HUES48 (cell line): ENCODE measurements around the gene KHSRP.

Experiments
- H3K27ac ChIP-seq: one replicate; pipeline ENCODE4 v1.7.0; 2013; ENCODE audit warnings: low read depth, low read length, inconsistent platforms
- H3K27me3 ChIP-seq: 2 replicates; pipeline ENCODE4 v1.6.1; 2013; ENCODE audit warnings: mild to moderate bottlenecking, low read length; ENCODE audit not compliant: control insufficient read depth, insufficient read depth
- H3K36me3 ChIP-seq: 2 replicates; pipeline ENCODE4 v1.6.1; 2013; ENCODE audit warnings: low read length; ENCODE audit not compliant: control insufficient read depth, insufficient read depth
- H3K4me1 ChIP-seq: 2 replicates; pipeline ENCODE4 v1.6.1; 2013; ENCODE audit warnings: mild to moderate bottlenecking, low read length; ENCODE audit not compliant: control insufficient read depth, insufficient read depth
- H3K4me3 ChIP-seq: 2 replicates; pipeline ENCODE4 v1.5.1; 2013; ENCODE audit warnings: mild to moderate bottlenecking, low read depth, low read length
- H3K9ac ChIP-seq: 2 replicates; pipeline ENCODE4 v1.6.1; 2013; ENCODE audit warnings: mild to moderate bottlenecking, low read depth, low read length, moderate library complexity
- H3K9me3 ChIP-seq: 2 replicates; pipeline ENCODE4 v1.6.1; 2013; ENCODE audit warnings: low read length; ENCODE audit not compliant: control insufficient read depth, insufficient read depth

The KHSRP gene

DNA sequence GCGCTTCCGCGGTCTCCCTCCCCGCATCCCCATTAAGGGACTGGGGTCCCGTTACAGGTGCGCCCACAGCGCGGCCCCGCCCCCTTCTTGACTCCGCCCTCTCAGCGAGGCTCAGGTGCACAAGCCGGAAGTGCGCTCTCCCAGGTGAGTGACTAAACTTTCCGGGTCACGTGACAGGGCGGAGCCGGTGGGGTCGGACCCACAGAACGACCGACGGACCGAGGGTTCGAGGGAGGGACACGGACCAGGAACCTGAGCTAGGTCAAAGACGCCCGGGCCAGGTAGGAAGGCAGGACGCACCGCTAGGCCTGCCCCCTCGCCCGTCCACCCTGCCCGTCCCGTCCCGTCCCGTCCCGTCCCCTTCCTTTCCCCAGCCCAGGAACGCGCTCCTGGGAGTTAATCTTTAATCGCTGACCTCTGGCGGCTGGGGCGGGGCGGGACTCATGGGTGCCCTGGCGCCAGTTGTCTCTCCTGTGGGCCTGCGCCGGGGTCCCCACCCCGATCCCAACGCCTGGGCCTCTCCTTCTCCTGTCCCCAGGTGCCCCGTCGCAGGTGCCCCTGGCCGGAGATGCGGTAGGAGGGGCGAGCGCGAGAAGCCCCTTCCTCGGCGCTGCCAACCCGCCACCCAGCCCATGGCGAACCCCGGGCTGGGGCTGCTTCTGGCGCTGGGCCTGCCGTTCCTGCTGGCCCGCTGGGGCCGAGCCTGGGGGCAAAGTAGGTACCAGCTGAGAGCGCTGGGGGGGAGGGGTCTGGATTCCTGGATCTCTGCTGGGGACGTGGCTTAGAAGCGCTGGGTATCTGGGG lies 39.7 kb upstream of the KHSRP start, which contains the start of gene CRB3:
CRB3 (plus strand) TSS at position 202 of the 804 bp plus-strand sequence; CDS start at position 633, 431 bp downstream.
- Histone ChIP-seq H3K27me3 (peaks cover 4% of the 10 kb centered on the region; the same call in 1 of the 2 replicates), H3K36me3 (peaks cover 15% of the 10 kb centered on the region), H3K9me3 (no peaks in the 10 kb centered on the region), H3K4me1 (0 out of 2 replicates have a peak, but pooled peaks cover 7% of the 10 kb centered on the region), H3K4me3 (peak within 1 kb of the TSS; percentile 79), H3K27ac (peak within 1 kb of the TSS; percentile 59), H3K9ac (peak within 1 kb of the TSS; percentile 35; the same call in 1 of the 2 replicates)

DNA sequence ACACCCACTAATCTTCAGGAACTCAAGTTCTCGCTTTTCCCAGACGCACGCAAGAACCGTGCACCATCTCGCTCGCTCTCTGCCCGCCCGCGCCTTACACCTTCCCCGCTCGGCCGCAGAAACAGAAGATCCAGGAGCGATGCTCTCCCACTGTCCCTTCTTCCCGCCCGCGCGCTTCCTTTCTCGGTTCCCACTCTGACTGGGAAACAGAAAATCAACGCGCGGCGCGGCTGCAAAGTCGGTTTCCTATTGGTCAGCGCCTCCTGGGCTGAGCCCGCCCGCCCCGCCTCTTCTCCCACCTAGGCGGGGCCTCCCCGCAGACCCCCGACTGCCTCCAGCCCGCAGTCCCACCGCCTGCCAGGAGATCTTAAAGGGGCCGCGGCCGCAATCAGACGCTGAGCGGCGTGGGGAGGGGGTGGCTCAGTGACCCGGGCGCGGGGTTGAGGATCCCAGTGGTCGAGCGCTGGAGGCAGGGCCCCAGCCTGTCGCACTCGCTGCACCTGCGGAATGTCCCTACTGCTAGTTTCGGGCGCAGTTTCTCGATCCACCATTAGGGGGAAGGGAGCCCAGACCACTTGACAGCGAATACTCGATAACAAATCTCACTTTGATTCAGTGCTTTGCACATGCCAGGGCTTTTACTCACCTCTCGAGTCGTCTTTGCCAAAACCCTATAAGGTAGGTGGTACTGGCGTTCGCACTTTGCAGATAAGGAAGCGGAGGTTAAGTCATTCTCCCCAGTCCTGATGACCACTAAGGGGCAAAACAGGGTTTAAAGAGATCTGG lies 35.7 kb upstream of the KHSRP start:
- H3K4me3 ChIP-seq, result peak overlapping the region; percentile 75
- peak overlapping the region; percentile 60 for H3K27ac ChIP-seq
- peaks cover 5% of the 10 kb centered on the region; the same call in 1 of the 2 replicates for H3K36me3 ChIP-seq
- 0 out of 2 replicates have a peak, but pooled peaks cover 6% of the 10 kb centered on the region for H3K4me1 ChIP-seq
- H3K9ac ChIP-seq, result peak overlapping the region; percentile 22; the same call in 1 of the 2 replicates
- peaks cover 4% of the 10 kb centered on the region; the same call in 1 of the 2 replicates for H3K27me3 ChIP-seq
- H3K9me3 ChIP-seq, result no peaks in the 10 kb centered on the region

DNA sequence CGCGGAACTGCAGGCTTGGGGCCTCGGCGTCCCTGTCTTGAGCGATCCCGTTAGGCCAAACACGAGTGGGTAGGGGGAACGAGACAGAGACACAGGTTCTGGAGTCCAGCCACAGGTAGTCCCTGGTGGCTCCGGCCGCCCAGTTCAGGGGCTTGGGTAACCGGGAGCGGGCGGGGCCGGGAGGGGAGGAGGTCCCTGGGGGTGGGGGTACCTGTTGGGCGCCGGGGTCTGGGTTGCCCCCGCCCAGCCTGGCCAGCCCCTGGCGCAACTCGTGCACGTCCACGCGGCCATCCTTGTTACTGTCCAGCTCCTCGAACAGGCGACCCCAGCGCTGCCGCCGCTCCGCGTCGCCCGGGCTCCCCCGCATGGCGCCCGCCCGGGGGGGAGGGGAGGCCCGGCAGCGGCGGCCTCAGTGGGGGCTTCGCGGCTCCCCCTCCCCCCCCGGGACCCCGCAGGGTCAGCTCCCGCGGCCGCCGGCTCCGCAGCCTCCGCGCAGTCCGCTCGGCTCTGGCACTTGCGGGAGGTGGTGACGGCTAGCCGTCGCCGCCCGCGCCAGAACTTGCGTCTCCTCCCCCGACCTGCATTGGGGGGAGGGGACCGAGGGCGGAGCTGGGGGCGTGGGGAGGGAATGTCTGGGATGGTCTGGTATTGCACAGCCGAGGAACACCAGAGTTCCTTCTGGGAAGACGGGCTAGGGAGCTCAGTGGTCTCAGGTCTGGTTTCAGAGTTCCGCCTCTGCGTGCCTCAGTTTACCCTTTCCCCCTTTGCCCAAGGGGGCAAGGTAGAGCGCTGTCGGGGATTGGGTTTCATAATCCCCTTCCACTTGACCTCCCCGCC lies 34.9 kb upstream of the KHSRP start, which contains the start of gene SLC25A23:
SLC25A23 (minus strand) TSS at position 531 of the 837 bp plus-strand sequence; CDS start at position 367, 164 bp downstream.
- peak within 1 kb of the TSS; percentile 22; the same call in 1 of the 2 replicates for H3K9ac ChIP-seq
- H3K4me1 ChIP-seq, result no peaks in the 10 kb centered on the region
- peak within 1 kb of the TSS; percentile 75 for H3K4me3 ChIP-seq
- no peaks in the 10 kb centered on the region for H3K9me3 ChIP-seq
- H3K36me3 ChIP-seq, result peaks cover 10% of the 10 kb centered on the region
- peak within 1 kb of the TSS; percentile 60 for H3K27ac ChIP-seq
- peaks cover 4% of the 10 kb centered on the region; the same call in 1 of the 2 replicates for H3K27me3 ChIP-seq

DNA sequence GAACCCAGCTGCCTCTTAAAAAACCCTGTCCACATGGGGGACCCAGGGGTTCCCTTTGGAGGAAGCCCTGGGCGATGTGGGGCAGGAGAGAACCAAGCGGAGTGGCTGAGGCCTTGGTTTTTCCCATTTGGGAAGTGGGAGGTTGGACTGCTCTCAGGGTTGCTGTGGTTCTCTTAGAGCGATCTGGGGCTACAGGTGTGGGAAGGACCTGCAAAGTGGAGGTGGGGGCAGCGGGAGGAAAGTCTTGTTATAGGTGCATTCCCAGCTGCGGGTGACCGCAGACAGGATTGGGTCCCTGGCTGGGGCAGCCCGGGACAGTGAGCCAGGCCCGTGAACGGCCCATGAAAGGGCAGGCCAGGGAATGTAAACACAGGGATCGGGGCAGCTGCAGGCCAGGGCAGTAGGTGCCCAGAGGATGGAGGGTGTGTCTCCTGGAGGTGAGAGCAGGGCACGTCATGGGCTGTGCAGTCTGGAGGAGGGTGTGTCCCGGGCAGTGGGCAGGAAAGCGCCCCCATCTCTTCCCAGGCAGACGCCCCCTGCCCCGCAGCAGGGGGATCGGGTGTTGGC lies 34.2 kb upstream of the KHSRP start:
- H3K36me3 ChIP-seq, result peaks cover 17% of the 10 kb centered on the region
- no peaks in the 10 kb centered on the region; the same call in none of the 2 replicates for H3K9me3 ChIP-seq
- H3K9ac ChIP-seq, result no peak overlapping the region
- H3K27ac ChIP-seq, result no peak overlapping the region
- peak overlapping the region; percentile 75 for H3K4me3 ChIP-seq
- peaks cover 4% of the 10 kb centered on the region; the same call in 1 of the 2 replicates for H3K27me3 ChIP-seq
- no peaks in the 10 kb centered on the region for H3K4me1 ChIP-seq

DNA sequence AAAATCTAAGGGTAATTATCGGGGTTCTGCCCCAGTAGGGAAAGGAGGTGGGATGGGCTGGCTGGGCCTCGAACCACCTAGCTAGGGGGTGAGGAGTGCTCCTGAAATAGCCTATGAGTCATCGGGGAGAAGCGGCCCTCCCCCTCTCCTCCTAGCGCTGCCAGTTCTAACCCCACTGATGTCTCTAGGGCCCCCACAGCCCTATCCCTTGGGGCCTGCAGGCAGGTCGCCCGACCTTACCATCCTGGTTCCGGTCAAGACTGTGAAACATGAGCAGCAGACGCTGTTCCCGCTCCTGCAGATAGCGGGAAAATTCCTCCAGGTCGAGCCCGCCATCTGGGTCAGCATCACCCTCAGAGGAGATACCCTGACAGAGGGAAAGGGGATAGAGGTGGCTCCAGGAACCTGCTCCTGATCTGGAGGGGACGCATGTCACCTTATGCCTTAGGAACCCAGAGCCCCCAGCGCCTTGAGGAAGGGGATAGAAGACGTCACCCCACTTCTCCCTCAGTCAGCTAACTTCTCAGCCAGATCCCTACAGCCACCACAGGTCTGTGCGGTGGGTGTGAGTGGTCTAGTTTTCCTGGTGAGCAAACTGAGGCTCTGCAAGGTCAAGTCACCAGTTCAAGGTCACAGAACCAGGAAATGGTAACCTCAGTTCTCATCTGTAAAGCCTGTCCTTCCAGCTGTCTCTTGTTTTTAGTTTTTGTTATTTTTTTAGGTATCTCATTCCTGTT lies 33.5 kb upstream of the KHSRP start:
- H3K9me3 ChIP-seq, result no peaks in the 10 kb centered on the region; the same call in none of the 2 replicates
- no peak overlapping the region for H3K27ac ChIP-seq
- no peak overlapping the region for H3K9ac ChIP-seq

DNA sequence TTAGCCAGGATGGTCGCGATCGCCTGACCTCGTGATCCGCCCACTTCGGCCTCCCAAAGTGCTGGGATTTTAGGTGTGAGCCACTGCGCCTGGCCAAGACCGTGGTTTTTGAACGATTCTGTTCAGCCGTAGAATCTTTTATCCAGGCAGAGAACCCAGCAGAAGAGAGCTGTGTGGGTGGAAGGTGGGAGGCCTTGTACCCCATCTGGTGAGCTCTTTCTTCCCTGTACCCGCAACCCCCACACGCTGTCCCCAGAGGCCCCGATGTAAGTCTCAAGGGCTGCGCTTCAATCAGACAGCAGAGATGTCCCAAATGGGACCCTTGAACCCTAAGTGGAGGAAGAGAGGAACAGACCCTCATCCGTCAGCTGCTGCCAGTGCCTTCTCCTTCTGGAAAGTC lies 31.3 kb upstream of the KHSRP start:
- no peak overlapping the region for H3K4me3 ChIP-seq
- peaks cover 28% of the 10 kb centered on the region for H3K36me3 ChIP-seq
- no peaks in the 10 kb centered on the region for H3K27me3 ChIP-seq
- no peak overlapping the region for H3K27ac ChIP-seq
- H3K4me1 ChIP-seq, result no peaks in the 10 kb centered on the region
- H3K9ac ChIP-seq, result no peak overlapping the region
- no peaks in the 10 kb centered on the region; the same call in none of the 2 replicates for H3K9me3 ChIP-seq

More for the DNA sequence above, 33.5 kb upstream of the KHSRP start:
- no peak overlapping the region for H3K4me3 ChIP-seq
- peaks cover 22% of the 10 kb centered on the region for H3K36me3 ChIP-seq
- no peaks in the 10 kb centered on the region for H3K4me1 ChIP-seq
- peaks cover 4% of the 10 kb centered on the region; the same call in 1 of the 2 replicates for H3K27me3 ChIP-seq

DNA sequence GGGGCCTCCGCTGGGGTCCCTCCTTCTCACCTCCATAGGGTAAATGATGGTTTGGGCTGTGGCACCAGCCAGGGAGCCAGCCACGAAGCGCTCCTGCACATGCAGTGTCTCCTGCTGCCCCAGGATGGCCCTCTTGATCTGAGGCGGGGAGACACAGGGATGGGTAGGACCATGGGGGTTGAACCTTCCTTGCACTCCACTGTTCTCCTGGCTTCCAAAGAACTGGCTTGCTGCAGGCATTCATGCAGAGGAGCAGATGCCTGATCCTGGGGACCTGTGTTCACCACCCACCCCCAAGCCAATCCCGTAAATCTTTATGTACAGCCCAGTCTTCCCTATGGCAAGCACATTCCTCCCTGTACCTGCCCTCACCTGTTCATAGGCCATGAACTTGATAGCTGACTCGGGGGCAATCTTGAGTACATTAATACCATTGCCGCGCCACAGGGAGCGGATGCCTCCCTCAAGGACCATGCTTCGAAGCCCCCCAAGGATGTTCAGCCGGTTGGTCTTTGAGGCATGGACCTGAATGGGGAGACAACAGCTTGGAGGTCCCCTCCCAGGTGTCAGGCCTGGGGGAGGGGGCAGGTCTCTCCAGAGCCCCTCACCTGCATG lies 29.4 kb upstream of the KHSRP start:
- no peak overlapping the region for H3K4me3 ChIP-seq

DNA sequence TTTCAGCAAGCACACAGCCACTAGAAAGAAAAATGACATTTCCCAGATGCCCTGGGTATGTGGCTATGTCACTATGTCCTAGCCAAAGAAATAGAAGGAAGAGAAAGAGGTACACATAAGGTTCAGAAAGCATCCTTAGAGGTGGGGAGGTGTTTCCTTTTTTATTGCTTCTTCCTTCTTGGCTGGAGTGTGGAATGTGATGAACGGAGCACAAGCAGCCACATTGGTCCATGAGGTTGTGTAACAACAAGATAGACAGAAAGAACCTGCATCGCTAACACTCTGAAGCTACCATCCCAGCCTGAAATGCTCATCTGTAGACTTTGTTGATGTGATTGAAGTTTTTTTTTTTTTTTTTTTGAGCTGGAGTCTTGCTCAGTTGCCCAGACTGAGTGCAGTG lies 28.3 kb upstream of the KHSRP start:
- Histone ChIP-seq H3K9me3 (no peaks in the 10 kb centered on the region; the same call in none of the 2 replicates), H3K4me3 (no peak overlapping the region), H3K36me3 (peaks cover 28% of the 10 kb centered on the region), H3K27ac (no peak overlapping the region), H3K4me1 (no peaks in the 10 kb centered on the region), H3K9ac (no peak overlapping the region), H3K27me3 (no peaks in the 10 kb centered on the region)

More for the DNA sequence above, 29.4 kb upstream of the KHSRP start:
- H3K27ac ChIP-seq, result no peak overlapping the region
- H3K36me3 ChIP-seq, result peaks cover 28% of the 10 kb centered on the region
- no peak overlapping the region for H3K9ac ChIP-seq
- H3K4me1 ChIP-seq, result no peaks in the 10 kb centered on the region
- no peaks in the 10 kb centered on the region for H3K27me3 ChIP-seq
- H3K9me3 ChIP-seq, result no peaks in the 10 kb centered on the region; the same call in none of the 2 replicates

DNA sequence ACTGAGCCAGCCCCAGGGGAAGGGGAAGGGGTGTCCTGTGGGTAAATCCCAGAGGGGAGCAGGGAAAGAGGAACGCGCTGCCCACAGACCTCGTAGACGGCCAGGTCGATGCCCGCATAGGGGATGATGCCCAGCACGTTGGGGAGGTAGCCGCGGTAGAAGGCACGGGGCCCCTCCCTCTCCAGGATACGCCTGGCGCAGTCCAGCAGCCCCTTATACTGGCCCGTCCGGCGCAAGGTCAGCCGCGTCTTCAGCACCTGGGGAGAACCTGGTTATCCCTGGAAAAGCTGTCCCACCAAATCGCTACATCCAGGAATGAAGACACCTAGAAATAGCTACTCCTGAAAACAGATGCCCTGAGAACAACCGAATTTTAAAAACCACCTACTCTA lies 27.6 kb upstream of the KHSRP start:
- Histone ChIP-seq H3K27me3 (no peaks in the 10 kb centered on the region), H3K9me3 (no peaks in the 10 kb centered on the region; the same call in none of the 2 replicates), H3K9ac (no peak overlapping the region), H3K4me3 (no peak overlapping the region), H3K36me3 (peaks cover 28% of the 10 kb centered on the region), H3K27ac (no peak overlapping the region), H3K4me1 (no peaks in the 10 kb centered on the region)
